Panc1 (cell line): ENCODE data around the gene SEC31B.

Source experiments
- POLR2AphosphoS5 ChIP-seq: IDR thresholded peaks from 2 replicates; pipeline ENCODE4 v1.6.1; 2012; ENCODE audit warnings: mild to moderate bottlenecking, low read depth, low read length, moderate library complexity
- REST ChIP-seq, 2 experiments: IDR thresholded peaks; 2 replicates each; pipeline ENCODE4 v1.6.1; 2011 to 2012; ENCODE audit warnings: low read depth in 2 of 2, control low read depth in 1 of 2, low read length in 1 of 2, mild to moderate bottlenecking in 1 of 2, moderate library complexity in 1 of 2; ENCODE audit not compliant: insufficient read depth in 1 of 2
- SIN3A ChIP-seq: IDR thresholded peaks from 2 replicates; pipeline ENCODE4 v1.6.1; 2012; ENCODE audit warnings: low read depth, mild to moderate bottlenecking, low read length, moderate library complexity, borderline replicate concordance; ENCODE audit not compliant: insufficient read depth
- TF ChIP-seq, protein P1 (sequence below): fragments of 450-650 bp; IDR thresholded peaks from 2 replicates; pipeline ENCODE4 v1.5.1; 2017; ENCODE audit warnings: mild to moderate bottlenecking

DNA sequence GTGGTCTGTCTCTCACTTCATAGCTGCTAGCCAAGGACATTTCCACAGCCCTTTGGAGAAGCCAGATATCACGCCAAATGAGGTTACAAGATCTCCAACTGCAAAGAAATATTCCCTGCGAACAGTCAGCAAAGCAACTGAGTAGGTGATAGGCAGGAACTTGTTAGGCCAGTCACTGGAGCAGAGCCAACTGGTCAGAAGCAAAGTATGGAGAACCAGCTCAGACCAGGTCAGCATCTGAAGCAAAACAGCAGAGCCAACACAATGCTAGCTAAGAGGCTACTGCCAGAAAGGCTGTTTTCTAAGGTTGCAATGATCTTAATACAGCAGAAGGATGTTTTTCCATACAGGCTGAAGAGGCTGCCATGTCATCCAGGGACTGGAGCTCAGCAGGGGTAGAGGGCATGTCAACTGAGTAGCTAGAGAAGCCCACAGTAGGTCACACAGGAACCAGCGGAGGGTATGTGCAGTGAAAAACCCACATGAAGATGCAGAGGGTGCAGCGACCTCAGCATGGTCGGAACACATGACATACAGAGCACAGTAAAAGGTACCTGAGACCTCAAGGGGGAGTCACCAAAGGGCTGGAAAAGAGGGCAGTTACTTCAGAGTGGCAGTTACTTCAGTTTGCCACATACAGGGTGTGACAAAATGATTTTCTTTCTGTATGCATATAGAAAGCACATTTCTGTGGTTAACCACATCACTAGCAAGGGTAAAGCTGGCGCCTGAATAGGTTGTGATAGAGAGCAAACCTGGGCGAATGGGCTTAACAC, 8.9 kb downstream of the SEC31B start:
- TF ChIP-seq, protein P1, sequence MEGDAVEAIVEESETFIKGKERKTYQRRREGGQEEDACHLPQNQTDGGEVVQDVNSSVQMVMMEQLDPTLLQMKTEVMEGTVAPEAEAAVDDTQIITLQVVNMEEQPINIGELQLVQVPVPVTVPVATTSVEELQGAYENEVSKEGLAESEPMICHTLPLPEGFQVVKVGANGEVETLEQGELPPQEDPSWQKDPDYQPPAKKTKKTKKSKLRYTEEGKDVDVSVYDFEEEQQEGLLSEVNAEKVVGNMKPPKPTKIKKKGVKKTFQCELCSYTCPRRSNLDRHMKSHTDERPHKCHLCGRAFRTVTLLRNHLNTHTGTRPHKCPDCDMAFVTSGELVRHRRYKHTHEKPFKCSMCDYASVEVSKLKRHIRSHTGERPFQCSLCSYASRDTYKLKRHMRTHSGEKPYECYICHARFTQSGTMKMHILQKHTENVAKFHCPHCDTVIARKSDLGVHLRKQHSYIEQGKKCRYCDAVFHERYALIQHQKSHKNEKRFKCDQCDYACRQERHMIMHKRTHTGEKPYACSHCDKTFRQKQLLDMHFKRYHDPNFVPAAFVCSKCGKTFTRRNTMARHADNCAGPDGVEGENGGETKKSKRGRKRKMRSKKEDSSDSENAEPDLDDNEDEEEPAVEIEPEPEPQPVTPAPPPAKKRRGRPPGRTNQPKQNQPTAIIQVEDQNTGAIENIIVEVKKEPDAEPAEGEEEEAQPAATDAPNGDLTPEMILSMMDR: no peak
- TF ChIP-seq POLR2AphosphoS5 (no peak), REST (IDR thresholded peaks at IDR 0.05; ENCODE audit: insufficient read depth in 1 of 2, low read depth in 2 of 2, low read length in 1 of 2) (no peak), SIN3A (no peak)
